HUES6 (cell line): Measurements from ENCODE around the gene UBAP1.
"Not testable (repeated sequence)": the region's sequence is repeated elsewhere in the genome, so short reads cannot be mapped to it uniquely, and the experiment has no call there.

Source experiments
- H3K27ac ChIP-seq: 2 replicates; pipeline ENCODE4 v1.7.0; 2013; ENCODE audit warnings: low read depth, mild to moderate bottlenecking, low read length, inconsistent platforms
- H3K27me3 ChIP-seq: 2 replicates; pipeline ENCODE4 v1.6.1; 2013; ENCODE audit warnings: low read length; ENCODE audit not compliant: control insufficient read depth, insufficient read depth
- H3K36me3 ChIP-seq: 2 replicates; pipeline ENCODE4 v1.6.1; 2013; ENCODE audit warnings: low read length; ENCODE audit not compliant: control insufficient read depth, insufficient read depth
- H3K4me1 ChIP-seq: 2 replicates; pipeline ENCODE4 v1.6.1; 2013; ENCODE audit warnings: low read length; ENCODE audit not compliant: control insufficient read depth, insufficient read depth
- H3K4me3 ChIP-seq: 2 replicates; pipeline ENCODE4 v1.5.1; 2013; ENCODE audit warnings: low read depth, low read length
- H3K9ac ChIP-seq: one replicate; pipeline ENCODE4 v1.6.1; 2013; ENCODE audit warnings: mild to moderate bottlenecking, low read length
- H3K9me3 ChIP-seq: 2 replicates; pipeline ENCODE4 v1.6.1; 2013; ENCODE audit warnings: low read depth, low read length; ENCODE audit not compliant: control insufficient read depth, insufficient read depth

Gene UBAP1

GRCh38 chr9:34185778-34186551, 7.1 kb downstream of the UBAP1 start:
- H3K27ac ChIP-seq = no peak overlapping the region
- peaks cover 9% of the 10 kb centered on the region; the same call in 1 of the 2 replicates for H3K4me1 ChIP-seq

GRCh38 chr9:34187891-34188240, 9.0 kb downstream of the UBAP1 start:
- Histone ChIP-seq H3K4me3 (no peak overlapping the region), H3K27ac (no peak overlapping the region), H3K4me1 (peaks cover 16% of the 10 kb centered on the region; the same call in 1 of the 2 replicates), H3K36me3 (peaks cover 7% of the 10 kb centered on the region; the same call in 1 of the 2 replicates), H3K27me3 (no peaks in the 10 kb centered on the region), H3K9ac (no peak overlapping the region), H3K9me3 (no peaks in the 10 kb centered on the region)

More at GRCh38 chr9:34185778-34186551, 7.1 kb downstream of the UBAP1 start:
- Histone ChIP-seq H3K9me3 (no peaks in the 10 kb centered on the region), H3K4me3 (no peak overlapping the region), H3K27me3 (no peaks in the 10 kb centered on the region), H3K36me3 (peaks cover 7% of the 10 kb centered on the region; the same call in 1 of the 2 replicates), H3K9ac (no peak overlapping the region)

- peaks cover 10% of the 10 kb centered on the region; the same call in 1 of the 2 replicates for H3K4me1 ChIP-seq
- H3K4me3 ChIP-seq = no peak overlapping the region
- H3K27ac ChIP-seq = no peak overlapping the region
- H3K27me3 ChIP-seq = no peaks in the 10 kb centered on the region
- no peaks in the 10 kb centered on the region for H3K36me3 ChIP-seq
- no peaks in the 10 kb centered on the region for H3K9me3 ChIP-seq
- no peak overlapping the region for H3K9ac ChIP-seq
Measured at GRCh38 chr9:34190996-34191892, 12.4 kb downstream of the UBAP1 start.

- Histone ChIP-seq H3K36me3 (no peaks in the 10 kb centered on the region), H3K9me3 (no peaks in the 10 kb centered on the region), H3K27ac (no peak overlapping the region), H3K4me3 (no peak overlapping the region), H3K9ac (no peak overlapping the region), H3K27me3 (no peaks in the 10 kb centered on the region), H3K4me1 (peaks cover 21% of the 10 kb centered on the region)
Measured at GRCh38 chr9:34195143-34195542, 16.3 kb downstream of the UBAP1 start.

GRCh38 chr9:34197286-34197685, 18.4 kb downstream of the UBAP1 start:
- H3K36me3 ChIP-seq, H3K4me3 ChIP-seq, H3K9me3 ChIP-seq, H3K27me3 ChIP-seq, H3K27ac ChIP-seq, H3K9ac ChIP-seq: not testable (repeated sequence)
- peaks cover 13% of the 10 kb centered on the region for H3K4me1 ChIP-seq

GRCh38 chr9:34197756-34198711, 19.2 kb downstream of the UBAP1 start:
- no peak overlapping the region for H3K9ac ChIP-seq
- H3K4me3 ChIP-seq = no peak overlapping the region
- H3K9me3 ChIP-seq = no peaks in the 10 kb centered on the region
- H3K36me3 ChIP-seq = no peaks in the 10 kb centered on the region
- H3K4me1 ChIP-seq = peaks cover 13% of the 10 kb centered on the region
- no peak overlapping the region; the same call in 1 of the 2 replicates for H3K27ac ChIP-seq
- no peaks in the 10 kb centered on the region for H3K27me3 ChIP-seq

GRCh38 chr9:34200092-34200491, 21.2 kb downstream of the UBAP1 start:
- H3K9me3 ChIP-seq = no peaks in the 10 kb centered on the region
- no peak overlapping the region for H3K27ac ChIP-seq
- H3K27me3 ChIP-seq = no peaks in the 10 kb centered on the region
- no peak overlapping the region for H3K4me3 ChIP-seq
- no peaks in the 10 kb centered on the region; the same call in 1 of the 2 replicates for H3K36me3 ChIP-seq
- peaks cover 13% of the 10 kb centered on the region for H3K4me1 ChIP-seq
- H3K9ac ChIP-seq = no peak overlapping the region

GRCh38 chr9:34203275-34203991, 24.6 kb downstream of the UBAP1 start:
- Histone ChIP-seq H3K9ac (no peak overlapping the region), H3K27me3 (no peaks in the 10 kb centered on the region), H3K9me3 (no peaks in the 10 kb centered on the region), H3K4me3 (no peak overlapping the region), H3K36me3 (no peaks in the 10 kb centered on the region; the same call in 1 of the 2 replicates), H3K4me1 (peaks cover 4% of the 10 kb centered on the region; the same call in 1 of the 2 replicates), H3K27ac (no peak overlapping the region)

GRCh38 chr9:34203992-34204635, 25.3 kb downstream of the UBAP1 start:
- Histone ChIP-seq H3K27me3 (no peaks in the 10 kb centered on the region), H3K9ac (no peak overlapping the region), H3K4me1 (no peaks in the 10 kb centered on the region), H3K27ac (no peak overlapping the region), H3K9me3 (no peaks in the 10 kb centered on the region), H3K4me3 (no peak overlapping the region), H3K36me3 (no peaks in the 10 kb centered on the region; the same call in 1 of the 2 replicates)
